SK-N-SH (cell line): Measurements from ENCODE around the gene PITPNM1. TPM values are rescaled to one million over a fixed set of nuclear protein-coding genes. Genes with fewer than 3 reads are reported as not detected.

Source experiments
- CTCF ChIA-PET: fragments of 300-600, 350-600 bp; formaldehyde crosslinking; extraction: SDS; loops from one replicate; lab custom pipeline; 2021; lab: Yijun Ruan, JAX
- POLR2A ChIA-PET: fragments of 350-600 bp; sonication (Branson Sonifier 250); formaldehyde crosslinking; extraction: SDS; loops from one replicate; lab custom pipeline; 2020; ENCODE audit warnings: antibody characterized with exemption, inconsistent platforms; lab: Yijun Ruan, JAX
- DNase-seq: peaks from one replicate; pipeline ENCODE4 v3.0.0; 2012
- H2AFZ ChIP-seq: fragments of 200-600 bp; sonication (generic); 2 replicates; pipeline ENCODE4 v1.8.1; 2016; ENCODE audit warnings: antibody characterized with exemption, mild to moderate bottlenecking, low read depth
- H3F3A ChIP-seq: fragments of 200-600 bp; sonication (generic); replicated peaks from 2 replicates; pipeline ENCODE3; 2016; ENCODE audit warnings: antibody characterized with exemption, mild to moderate bottlenecking; ENCODE audit not compliant: insufficient read depth
- H3K27ac ChIP-seq, 2 experiments: fragments of 200-500 bp in 1 of 2; fragments of 200-600 bp in 1 of 2; sonication (Bioruptor generic) in 1 of 2; sonication (generic), shearing (Covaris generic) in 1 of 2; 2 replicates each; pipeline versions ENCODE4 v1.5.1 to v1.6.1; 2014 to 2016; ENCODE audit warnings: low read depth in 2 of 2, inconsistent platforms in 1 of 2, low read length in 1 of 2, mild to moderate bottlenecking in 1 of 2, mixed read lengths in 1 of 2
- H3K27me3 ChIP-seq: fragments of 200-600 bp; sonication (generic), shearing (Covaris generic); 2 replicates; pipeline ENCODE4 v1.6.1; 2016; ENCODE audit warnings: mixed run types; ENCODE audit not compliant: insufficient read depth
- H3K36me3 ChIP-seq, 2 experiments: fragments of 200-500 bp in 1 of 2; fragments of 200-600 bp in 1 of 2; sonication (Bioruptor generic) in 1 of 2; sonication (generic) in 1 of 2; replicated peaks in 1 of 2; 2 replicates each; pipeline versions ENCODE3 to v1.5.1; 2014 to 2016; ENCODE audit warnings: low read length in 1 of 2, mild to moderate bottlenecking in 1 of 2; ENCODE audit not compliant: insufficient read depth in 2 of 2, control insufficient read depth in 1 of 2
- H3K4me1 ChIP-seq, 2 experiments: fragments of 200-500 bp in 1 of 2; fragments of 200-600 bp in 1 of 2; sonication (Bioruptor generic) in 1 of 2; sonication (generic), shearing (Covaris generic) in 1 of 2; 2 replicates each; pipeline versions ENCODE4 v1.5.1 to v1.6.1; 2014 to 2016; ENCODE audit warnings: low read depth in 1 of 2, low read length in 1 of 2, mixed run types in 1 of 2; ENCODE audit not compliant: insufficient read depth in 2 of 2, control insufficient read depth in 1 of 2
- H3K4me2 ChIP-seq: fragments of 200-600 bp; sonication (generic), shearing (Covaris generic); 2 replicates; pipeline ENCODE4 v1.6.1; 2017; ENCODE audit warnings: mixed run types
- H3K4me3 ChIP-seq, 2 experiments: fragments of 200-500 bp in 1 of 2; fragments of 200-600 bp in 1 of 2; sonication (Bioruptor generic) in 1 of 2; sonication (generic), shearing (Covaris generic) in 1 of 2; 2 replicates each; pipeline versions ENCODE4 v1.5.1 to v1.8.1; 2014 to 2016; ENCODE audit warnings: low read depth in 2 of 2, inconsistent platforms in 1 of 2, low read length in 1 of 2, mild to moderate bottlenecking in 1 of 2, mixed read lengths in 1 of 2, moderate library complexity in 1 of 2
- H3K79me2 ChIP-seq: fragments of 200-600 bp; sonication (generic); 2 replicates; pipeline ENCODE4 v1.8.1; 2017; ENCODE audit warnings: mild to moderate bottlenecking; ENCODE audit not compliant: insufficient read depth
- H3K9ac ChIP-seq: fragments of 200-600 bp; sonication (generic); 2 replicates; pipeline ENCODE4 v1.6.1; 2017; ENCODE audit warnings: mixed run types
- H3K9me2 ChIP-seq: fragments of 200-600 bp; sonication (generic); 2 replicates; pipeline ENCODE4 v1.6.1; 2017; ENCODE audit warnings: mixed run types
- H3K9me3 ChIP-seq: fragments of 200-600 bp; sonication (generic); 2 replicates; pipeline ENCODE4 v1.6.1; 2017; ENCODE audit warnings: mixed run types, mild to moderate bottlenecking, moderate library complexity
- H4K20me1 ChIP-seq: fragments of 200-600 bp; sonication (generic); 2 replicates; pipeline ENCODE4 v1.6.1; 2017; ENCODE audit warnings: mild to moderate bottlenecking, mixed run types; ENCODE audit not compliant: insufficient read depth
- CTCF ChIP-seq: fragments of 200-600 bp; sonication (generic); IDR thresholded peaks from 2 replicates; pipeline ENCODE4 v1.6.1; 2017; ENCODE audit warnings: antibody characterized with exemption, mild to moderate bottlenecking, moderate library complexity
- EP300 ChIP-seq, 2 experiments: IDR thresholded peaks; 2 replicates each; pipeline versions ENCODE4 v1.4.0 to v1.6.1; 2012; ENCODE audit warnings: borderline replicate concordance in 1 of 2, low read depth in 1 of 2, low read length in 1 of 2
- EZH2phosphoT487 ChIP-seq: fragments of 200-600 bp; sonication (generic); IDR thresholded peaks from 2 replicates; pipeline ENCODE4 v1.6.1; 2017; ENCODE audit warnings: low read depth, mixed run types, mild to moderate bottlenecking, antibody characterized with exemption, moderate library complexity, borderline replicate concordance
- FOXM1 ChIP-seq: IDR thresholded peaks from 2 replicates; pipeline ENCODE4 v1.4.0; 2012; ENCODE audit warnings: low read depth, mild to moderate bottlenecking
- GABPA ChIP-seq: IDR thresholded peaks from 2 replicates; pipeline ENCODE4 v1.4.0; 2012; ENCODE audit warnings: low read depth, mild to moderate bottlenecking
- GATA2 ChIP-seq: sonication (generic); formaldehyde crosslinking; IDR thresholded peaks from 2 replicates; pipeline ENCODE4 v1.5.0; 2020; ENCODE audit warnings: mild to moderate bottlenecking, missing genetic modification reagents
- IRF3 ChIP-seq: fragments of 150-350 bp; IDR thresholded peaks from 2 replicates; pipeline ENCODE4 v1.6.1; 2016; ENCODE audit warnings: mild to moderate bottlenecking, low read depth, low read length
- JUND ChIP-seq: IDR thresholded peaks from 2 replicates; pipeline ENCODE4 v1.4.0; 2012
- MAX ChIP-seq: IDR thresholded peaks from 2 replicates; pipeline ENCODE4 v1.4.0; 2012; ENCODE audit warnings: low read depth
- MEF2A ChIP-seq: IDR thresholded peaks from 2 replicates; pipeline ENCODE4 v1.4.0; 2012; ENCODE audit warnings: low read depth, borderline replicate concordance
- MXI1 ChIP-seq: IDR thresholded peaks from 2 replicates; pipeline ENCODE4 v1.6.1; 2012; ENCODE audit warnings: mild to moderate bottlenecking, low read depth, low read length, improper control_type of control experiment
- NFIC ChIP-seq: IDR thresholded peaks from 2 replicates; pipeline ENCODE4 v1.4.0; 2012; ENCODE audit warnings: borderline replicate concordance
- RAD21 ChIP-seq: IDR thresholded peaks from 2 replicates; pipeline ENCODE4 v1.6.1; 2012; ENCODE audit warnings: mild to moderate bottlenecking, low read length
- RCOR1 ChIP-seq: fragments of 150-350 bp; IDR thresholded peaks from 2 replicates; pipeline ENCODE4 v1.6.1; 2017; ENCODE audit warnings: antibody characterized with exemption, low read length
- RFX5 ChIP-seq: IDR thresholded peaks from 2 replicates; pipeline ENCODE4 v1.6.1; 2012; ENCODE audit warnings: mild to moderate bottlenecking, improper control_type of control experiment, low read length
- RXRA ChIP-seq: IDR thresholded peaks from 2 replicates; pipeline ENCODE4 v1.4.0; 2012; ENCODE audit warnings: low read depth, mild to moderate bottlenecking, borderline replicate concordance
- TAF1 ChIP-seq: IDR thresholded peaks from 2 replicates; pipeline ENCODE4 v1.6.1; 2012; ENCODE audit warnings: low read depth, mild to moderate bottlenecking, low read length, moderate library complexity, borderline replicate concordance
- YY1 ChIP-seq: IDR thresholded peaks from 2 replicates; pipeline ENCODE4 v1.4.0; 2012; ENCODE audit warnings: low read depth, mild to moderate bottlenecking
- WGBS: methylation state at CpG from one replicate; pipeline ENCODE4 v1.1.6; 2017; ENCODE audit warnings: low lambda C conversion rate; 5-methylcytosine and 5-hydroxymethylcytosine counted together
- polyA plus RNA-seq, 3 experiments: library from polyadenylated mRNA; depleted of rRNA; stranded (reverse); fragments of >200 nt; gene quantifications; 2 replicates each; pipeline ENCODE4 v1.2.3, GENCODE V29; 2012
- TF ChIP-seq, protein P1 (sequence below): IDR thresholded peaks from 2 replicates; pipeline ENCODE4; 2012
- TF ChIP-seq, protein P2 (sequence below): fragments of 150-350 bp; IDR thresholded peaks from 2 replicates; pipeline ENCODE4 v1.6.1; 2017; ENCODE audit warnings: antibody characterized with exemption, low read length, low read depth, borderline replicate concordance

The PITPNM1 gene
- polyA plus RNA-seq, 1 of the 3 experiments (the other 2 are of a cell fraction): 24.2 TPM

GRCh38 chr11:67465189-67465510 is 40.0 kb downstream of the PITPNM1 start:
- Histone ChIP-seq H3K79me2 (peaks cover 7% of the 10 kb centered on the region; the same call in 1 of the 2 replicates), H3K9me3 (no peaks in the 10 kb centered on the region), H3K4me1 (peaks cover 9 to 35% of the 10 kb centered on the region in 2 experiments; a peak in 2 of 4 replicates), H3F3A (peaks cover 18% of the 10 kb centered on the region), H4K20me1 (no peaks in the 10 kb centered on the region), H3K27ac (peak overlapping the region; percentile 61 to 89), H3K9ac (peak overlapping the region; percentile 66), H2AFZ (peak overlapping the region; percentile 70), H3K27me3 (no peaks in the 10 kb centered on the region), H3K4me3 (peak overlapping the region; percentile 63 to 68), H3K9me2 (no peaks in the 10 kb centered on the region), H3K36me3 (no peaks in the 10 kb centered on the region), H3K4me2 (peak overlapping the region; percentile 87)
- 67% methylated on average over 3 of the region's 3 CpGs for WGBS
- CTCF ChIA-PET: interaction anchor here (1.0 to 1.2 kb wide), 3 partner anchors 64 to 119 kb away, joined by 3 read pairs; partner anchors contain the start of genes GSTP1 and PPP1CA
- TF ChIP-seq RAD21: no peak
- TF ChIP-seq RCOR1: no peak
- no peak for TF ChIP-seq MAX
- POLR2A ChIA-PET: interaction anchor here (1.0 kb wide), 1 partner anchor 73 kb away, joined by 3 read pairs; the partner anchor contains the start of gene RAD9A
- DNase-seq: no peak

GRCh38 chr11:67464411-67465188 is 40.6 kb downstream of the PITPNM1 start:
- peak; percentile 98 for DNase-seq
- H3K27ac ChIP-seq: peak overlapping the region; percentile 61 to 89
- WGBS: 12% methylated on average over 23 of the region's 56 CpGs
- H3K4me3 ChIP-seq: peak overlapping the region; percentile 63 to 68
- no peaks in the 10 kb centered on the region for H3K36me3 ChIP-seq
- CTCF ChIA-PET: interaction anchor here (1.0 kb wide), 2 partner anchors 63 to 118 kb away, joined by 3 read pairs; partner anchors contain the start of gene PPP1CA
- H3K4me2 ChIP-seq: peak overlapping the region; percentile 87
- H3K27me3 ChIP-seq: no peaks in the 10 kb centered on the region
- peaks cover 18% of the 10 kb centered on the region for H3F3A ChIP-seq
- POLR2A ChIA-PET: interaction anchor here (1.0 kb wide), 1 partner anchor 73 kb away, joined by 3 read pairs; the partner anchor contains the start of gene RAD9A
- peaks cover 9 to 34% of the 10 kb centered on the region in 2 experiments; a peak in 2 of 4 replicates for H3K4me1 ChIP-seq
- no peaks in the 10 kb centered on the region for H3K9me3 ChIP-seq
- H3K9ac ChIP-seq: peak overlapping the region; percentile 66
- H4K20me1 ChIP-seq: no peaks in the 10 kb centered on the region
- H3K9me2 ChIP-seq: no peaks in the 10 kb centered on the region
- peak overlapping the region; percentile 85 for H2AFZ ChIP-seq
- peaks cover 7% of the 10 kb centered on the region; the same call in 1 of the 2 replicates for H3K79me2 ChIP-seq
- TF ChIP-seq MAX: no peak; the same call in 1 of the 2 replicates
- no peak for TF ChIP-seq JUND
- TF ChIP-seq GATA2 (CRISPR knock-in tag): no peak
- no peak for TF ChIP-seq RFX5
- peak; percentile 86 for TF ChIP-seq YY1
- TF ChIP-seq, protein P1, sequence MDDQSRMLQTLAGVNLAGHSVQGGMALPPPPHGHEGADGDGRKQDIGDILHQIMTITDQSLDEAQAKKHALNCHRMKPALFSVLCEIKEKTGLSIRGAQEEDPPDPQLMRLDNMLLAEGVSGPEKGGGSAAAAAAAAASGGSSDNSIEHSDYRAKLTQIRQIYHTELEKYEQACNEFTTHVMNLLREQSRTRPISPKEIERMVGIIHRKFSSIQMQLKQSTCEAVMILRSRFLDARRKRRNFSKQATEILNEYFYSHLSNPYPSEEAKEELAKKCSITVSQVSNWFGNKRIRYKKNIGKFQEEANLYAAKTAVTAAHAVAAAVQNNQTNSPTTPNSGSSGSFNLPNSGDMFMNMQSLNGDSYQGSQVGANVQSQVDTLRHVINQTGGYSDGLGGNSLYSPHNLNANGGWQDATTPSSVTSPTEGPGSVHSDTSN: no peak
- TF ChIP-seq CTCF: no peak
- no peak for TF ChIP-seq MXI1
- peak; percentile 51 for TF ChIP-seq GABPA
- TF ChIP-seq RAD21: no peak
- no peak for TF ChIP-seq RXRA
- no peak for TF ChIP-seq FOXM1
- TF ChIP-seq NFIC: no peak
- no peak for TF ChIP-seq RCOR1
- no peak for TF ChIP-seq IRF3
- TF ChIP-seq, protein P2, sequence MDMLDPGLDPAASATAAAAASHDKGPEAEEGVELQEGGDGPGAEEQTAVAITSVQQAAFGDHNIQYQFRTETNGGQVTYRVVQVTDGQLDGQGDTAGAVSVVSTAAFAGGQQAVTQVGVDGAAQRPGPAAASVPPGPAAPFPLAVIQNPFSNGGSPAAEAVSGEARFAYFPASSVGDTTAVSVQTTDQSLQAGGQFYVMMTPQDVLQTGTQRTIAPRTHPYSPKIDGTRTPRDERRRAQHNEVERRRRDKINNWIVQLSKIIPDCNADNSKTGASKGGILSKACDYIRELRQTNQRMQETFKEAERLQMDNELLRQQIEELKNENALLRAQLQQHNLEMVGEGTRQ: peak; percentile 38; the same call in 1 of the 2 replicates
- TF ChIP-seq TAF1: peak; percentile 73
- no peak for TF ChIP-seq EZH2phosphoT487
- no peak for TF ChIP-seq MEF2A
- TF ChIP-seq EP300 (IDR thresholded peaks at IDR 0.05; ENCODE audit: borderline replicate concordance in 1 of 2, low read depth in 1 of 2, low read length in 1 of 2): no peak
